PC-3 (cell line): ENCODE data around the gene PVRIG.

Experiments
- EZH2phosphoT487 ChIP-seq: fragments of 300-600 bp; sonication (generic); IDR thresholded peaks from 2 replicates; pipeline ENCODE4 v1.6.1; 2018; ENCODE audit warnings: mild to moderate bottlenecking, antibody characterized with exemption, low read length, borderline replicate concordance
- TF ChIP-seq, protein P1 (sequence below): fragments of 300-600 bp; sonication (generic); conservative IDR thresholded peaks from 2 replicates; pipeline ENCODE4 v1.5.1; 2017; ENCODE audit warnings: antibody characterized with exemption, low read depth, mild to moderate bottlenecking, low read length

GRCh38 chr7:100171840-100172239, 47.9 kb upstream of the PVRIG start:
- TF ChIP-seq, protein P1, sequence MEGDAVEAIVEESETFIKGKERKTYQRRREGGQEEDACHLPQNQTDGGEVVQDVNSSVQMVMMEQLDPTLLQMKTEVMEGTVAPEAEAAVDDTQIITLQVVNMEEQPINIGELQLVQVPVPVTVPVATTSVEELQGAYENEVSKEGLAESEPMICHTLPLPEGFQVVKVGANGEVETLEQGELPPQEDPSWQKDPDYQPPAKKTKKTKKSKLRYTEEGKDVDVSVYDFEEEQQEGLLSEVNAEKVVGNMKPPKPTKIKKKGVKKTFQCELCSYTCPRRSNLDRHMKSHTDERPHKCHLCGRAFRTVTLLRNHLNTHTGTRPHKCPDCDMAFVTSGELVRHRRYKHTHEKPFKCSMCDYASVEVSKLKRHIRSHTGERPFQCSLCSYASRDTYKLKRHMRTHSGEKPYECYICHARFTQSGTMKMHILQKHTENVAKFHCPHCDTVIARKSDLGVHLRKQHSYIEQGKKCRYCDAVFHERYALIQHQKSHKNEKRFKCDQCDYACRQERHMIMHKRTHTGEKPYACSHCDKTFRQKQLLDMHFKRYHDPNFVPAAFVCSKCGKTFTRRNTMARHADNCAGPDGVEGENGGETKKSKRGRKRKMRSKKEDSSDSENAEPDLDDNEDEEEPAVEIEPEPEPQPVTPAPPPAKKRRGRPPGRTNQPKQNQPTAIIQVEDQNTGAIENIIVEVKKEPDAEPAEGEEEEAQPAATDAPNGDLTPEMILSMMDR: no peak
- no peak for TF ChIP-seq EZH2phosphoT487
